Limb (tissue), 2 donors: ENCODE measurements around the gene PPP4R3B.

ENCODE experiments used
- DNase-seq, 2 donors: peaks; one replicate each; pipeline ENCODE4 v3.0.0-alpha.2; 2016; ENCODE audit errors: extremely low spot score in 2 of 2

PPP4R3B gene

GRCh38 chr2:55518841-55519165, 98.6 kb downstream of the PPP4R3B start:
- DNase-seq = no peak

GRCh38 chr2:55511508-55512124, 105.8 kb downstream of the PPP4R3B start:
- no peak for DNase-seq

DNA sequence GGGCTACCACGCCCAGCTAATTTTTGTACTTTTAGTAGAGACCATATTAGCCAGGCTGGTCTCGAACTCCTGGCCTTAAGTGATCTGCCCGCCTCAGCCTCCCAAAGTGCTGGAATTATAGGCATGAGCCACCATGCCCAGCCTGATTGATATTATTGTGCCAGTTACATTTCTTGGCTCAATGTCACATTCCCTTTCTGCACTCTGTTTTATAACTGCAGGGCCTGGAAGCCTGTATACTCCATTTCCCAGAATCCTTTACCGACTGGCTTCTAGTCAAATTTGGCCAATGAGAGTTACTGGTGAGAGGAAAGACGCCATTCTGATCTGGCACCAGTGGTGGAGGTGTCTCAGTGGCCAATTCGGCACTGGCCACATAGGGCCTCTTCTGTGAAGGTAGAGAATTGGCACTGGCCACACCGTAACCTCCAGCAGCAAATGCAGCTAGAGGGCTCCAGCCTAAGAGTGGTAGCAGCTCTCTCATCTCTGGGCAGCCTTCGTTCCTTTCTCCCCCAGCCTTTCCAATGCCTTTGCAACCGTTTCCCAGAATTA, 114.8 kb downstream of the PPP4R3B start:
- no peak for DNase-seq

DNA sequence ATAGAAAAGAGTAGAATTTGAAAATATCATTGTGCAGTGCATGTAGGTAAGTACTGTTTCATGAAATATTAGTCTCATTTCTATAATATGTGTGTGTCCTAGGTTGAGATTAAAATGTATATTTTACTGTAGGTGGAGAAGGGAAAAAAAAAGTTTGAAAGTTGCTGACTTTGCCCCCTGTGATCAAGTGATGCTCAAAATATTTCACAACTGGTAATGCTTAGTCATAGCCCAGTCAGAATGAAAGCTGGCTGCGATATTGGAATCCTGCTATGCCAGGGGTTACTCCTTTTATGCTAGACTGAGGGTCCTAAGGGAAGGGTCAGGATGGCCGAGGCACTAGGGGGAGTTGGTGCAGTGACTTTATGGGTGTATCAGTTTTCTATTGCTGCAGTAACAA, 117.4 kb downstream of the PPP4R3B start:
- DNase-seq = no peak

GRCh38 chr2:55498582-55498981, 118.8 kb downstream of the PPP4R3B start:
- DNase-seq = no peak
